ENCODE measurements around the gene COL9A3.

GRCh38 chr20:62780696-62781095 is 36.2 kb upstream of the COL9A3 start:
- TF ChIP-seq EZH2 (IDR thresholded peaks at IDR 0.05; ENCODE audit: borderline replicate concordance, insufficient read depth, low read length, poor library complexity, severe bottlenecking) (no peak), CTCF (IDR thresholded peaks at IDR 0.05; ENCODE audit: poor library complexity, severe bottlenecking) (no peak), POLR2AphosphoS5 (IDR thresholded peaks at IDR 0.05) (no peak), SMC3 (conservative IDR thresholded peaks at IDR 0.05; ENCODE audit: poor library complexity) (no peak)

Data from neural cell (in vitro differentiated cells).